Stimulated activated CD8-positive, alpha-beta memory T cell treated with anti-CD3 and anti-CD28 coated beads, Interleukin-15, amount 100 ng/mL, for 4 hours (primary cell): ENCODE data around the gene PLXND1.
A peak's percentile ranks its signal among the peaks of the same experiment; 100 is the strongest.
"Not testable (repeated sequence)": the region's sequence is repeated elsewhere in the genome, so short reads cannot be mapped to it uniquely, and the experiment has no call there.

Experiments used
- DNase-seq, 2 donors: peaks; one replicate each; pipeline ENCODE4 v3.0.0-alpha.2; 2020; ENCODE audit warnings: low read depth in 2 of 2

The PLXND1 gene

DNA sequence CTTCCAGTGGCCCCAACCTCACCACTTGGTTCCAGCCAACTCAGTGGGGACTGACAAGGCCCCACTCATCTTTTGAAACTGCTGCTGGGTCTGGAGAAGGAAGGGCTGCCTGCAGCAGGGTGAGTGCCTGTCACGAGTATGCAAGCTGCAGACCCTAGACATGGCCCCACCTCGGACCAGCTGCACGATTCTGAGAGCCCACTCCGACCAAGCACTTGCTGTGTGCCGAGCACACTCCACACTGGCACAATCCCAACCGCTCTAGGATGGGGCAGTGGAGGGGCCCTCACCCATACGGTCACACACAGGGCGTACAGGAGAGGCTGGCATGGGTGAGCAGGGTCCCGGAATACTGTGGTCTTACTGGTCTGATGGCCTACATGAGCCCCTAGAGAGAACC lies 8.0 kb upstream of the PLXND1 start:
- DNase-seq = no peak

DNA sequence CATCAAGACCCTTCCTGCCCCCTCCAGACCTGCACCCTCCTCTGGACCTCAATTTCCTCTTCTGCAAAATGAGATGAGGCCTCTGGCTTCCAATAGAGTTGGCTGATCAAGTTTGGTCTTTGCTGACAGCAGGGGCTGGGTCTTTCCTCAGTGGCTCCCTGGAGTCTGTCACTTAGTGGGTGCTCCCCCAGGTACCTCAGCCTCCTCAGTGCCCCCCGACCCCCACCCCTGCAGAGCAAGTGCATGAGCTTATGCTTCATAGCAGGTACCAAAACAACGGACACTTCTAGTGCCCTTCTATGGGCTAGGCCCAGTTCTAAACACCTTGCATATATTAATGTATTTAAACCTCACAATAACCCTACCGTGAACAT lies 6.9 kb upstream of the PLXND1 start:
- DNase-seq = no peak

DNA sequence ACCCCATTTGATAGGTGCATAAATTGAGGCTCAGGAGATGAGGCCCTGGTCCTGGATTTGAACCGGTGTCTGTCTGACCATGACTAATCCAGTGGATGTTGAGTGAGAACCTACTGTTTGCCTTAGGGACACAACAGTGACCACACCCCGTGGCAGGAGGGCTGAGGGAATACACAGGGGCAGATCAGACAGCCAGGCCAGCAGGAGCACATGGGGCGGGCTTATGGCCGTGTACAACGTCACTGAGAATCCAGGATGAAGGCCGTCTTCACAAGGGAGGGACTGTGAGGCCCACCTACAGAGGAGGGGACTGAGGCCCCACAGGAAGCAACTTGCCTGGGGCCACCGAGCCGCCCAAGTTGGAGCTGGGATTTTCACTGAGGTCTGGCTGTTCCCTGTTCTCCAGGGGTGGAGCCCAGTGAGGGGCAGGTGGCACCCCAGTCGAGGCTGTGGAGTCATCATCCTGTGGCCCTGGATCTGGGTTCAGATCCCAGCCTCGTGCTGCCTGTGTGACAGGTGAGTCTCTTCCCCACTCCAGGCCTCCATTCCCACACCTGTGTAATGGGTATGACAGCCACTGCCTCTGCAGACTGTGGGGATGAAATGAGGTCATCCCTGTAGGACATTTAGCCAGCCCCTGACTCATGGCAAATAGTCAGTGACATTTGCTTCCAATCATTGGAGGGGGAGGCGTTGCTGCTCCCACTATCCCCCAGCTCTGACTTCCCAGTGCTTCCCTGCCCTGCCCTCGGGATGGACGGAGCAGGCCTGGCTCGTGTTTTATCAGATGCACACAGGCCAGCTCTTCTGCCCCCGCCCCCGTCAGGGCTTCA lies 6.3 kb upstream of the PLXND1 start:
- DNase-seq = no peak

DNA sequence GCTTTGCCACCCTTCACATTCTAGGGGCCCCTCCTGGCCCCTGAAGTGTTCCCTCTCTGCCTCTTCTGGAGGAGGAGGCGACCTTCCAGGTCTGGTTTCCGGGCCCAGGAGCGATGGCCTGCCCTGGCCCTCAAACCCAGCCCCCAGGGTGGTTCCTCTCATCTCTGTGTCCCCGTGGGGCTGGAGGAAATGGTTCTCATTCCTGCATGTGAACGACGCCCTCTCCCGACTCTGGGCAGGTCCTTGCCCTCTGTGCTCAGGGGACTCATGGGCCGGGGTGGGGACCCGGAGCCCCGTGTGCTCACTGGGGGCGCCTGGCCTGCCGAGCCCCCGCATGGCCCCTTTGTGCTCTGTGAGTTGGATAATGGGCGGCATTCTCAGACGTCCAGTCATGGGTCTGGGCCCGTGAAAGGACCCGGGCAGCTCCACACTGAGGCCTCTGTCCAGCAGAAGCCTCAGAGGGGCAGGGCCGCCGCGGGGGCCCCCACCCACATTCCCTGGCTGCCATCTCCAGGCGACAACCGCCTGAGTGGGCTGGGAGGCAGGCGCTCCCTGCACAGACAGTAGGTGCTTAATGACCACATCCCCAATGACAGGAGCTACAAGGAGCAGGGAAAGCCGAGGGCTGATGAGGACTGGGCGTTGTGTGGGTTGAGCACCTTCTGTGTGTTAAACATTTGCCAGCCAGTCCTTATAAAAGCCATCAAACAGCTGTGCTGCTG lies 5.5 kb upstream of the PLXND1 start:
- DNase-seq = no peak

DNA sequence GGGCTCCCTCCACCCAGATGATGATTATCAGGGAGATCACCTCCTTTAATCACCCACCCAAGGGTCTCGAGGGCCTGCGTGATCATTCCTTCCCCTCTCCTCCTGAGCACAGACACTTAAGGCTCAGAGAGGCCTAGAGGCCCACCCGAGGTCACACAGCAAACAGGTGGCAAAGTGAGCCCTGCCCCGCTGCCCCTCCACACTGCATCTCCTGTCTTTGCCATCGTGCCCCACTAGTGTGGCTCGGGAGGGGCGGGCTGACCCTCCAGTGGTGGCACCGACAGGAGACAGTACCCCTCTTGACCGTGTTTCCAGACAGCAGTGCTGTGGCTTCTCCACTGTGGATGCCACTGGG lies 4.9 kb upstream of the PLXND1 start:
- DNase-seq = no peak

DNA sequence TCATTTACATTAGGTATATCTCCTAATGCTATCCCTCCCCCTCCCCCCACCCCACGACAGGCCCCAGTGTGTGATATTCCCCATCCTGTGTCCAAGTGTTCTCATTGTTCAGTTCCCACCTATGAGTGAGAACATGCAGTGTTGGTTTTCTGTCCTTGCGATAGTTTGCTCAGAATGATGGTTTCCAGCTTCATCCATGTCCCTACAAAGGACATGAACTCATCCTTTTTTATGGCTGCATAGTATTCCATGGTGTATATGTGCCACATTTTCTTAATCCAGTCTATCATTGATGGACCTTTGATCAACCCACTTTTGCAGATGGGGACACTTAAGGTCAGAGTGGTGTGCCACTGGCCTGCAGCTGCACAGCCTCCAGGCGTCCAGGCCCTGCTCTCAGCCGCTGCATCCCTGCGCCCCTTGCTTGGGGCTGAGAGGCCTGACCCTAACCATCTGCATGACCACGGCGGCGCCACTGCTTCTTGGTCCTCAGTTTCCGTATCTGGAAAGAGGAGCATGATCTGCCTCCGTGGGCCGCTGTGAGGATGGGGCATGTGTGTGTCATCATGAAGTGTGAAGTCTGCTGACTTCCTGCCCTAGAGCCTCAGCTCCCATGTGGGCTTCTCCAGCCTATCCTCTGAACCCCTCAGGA lies 4.4 kb upstream of the PLXND1 start:
- not testable (repeated sequence) for DNase-seq

DNA sequence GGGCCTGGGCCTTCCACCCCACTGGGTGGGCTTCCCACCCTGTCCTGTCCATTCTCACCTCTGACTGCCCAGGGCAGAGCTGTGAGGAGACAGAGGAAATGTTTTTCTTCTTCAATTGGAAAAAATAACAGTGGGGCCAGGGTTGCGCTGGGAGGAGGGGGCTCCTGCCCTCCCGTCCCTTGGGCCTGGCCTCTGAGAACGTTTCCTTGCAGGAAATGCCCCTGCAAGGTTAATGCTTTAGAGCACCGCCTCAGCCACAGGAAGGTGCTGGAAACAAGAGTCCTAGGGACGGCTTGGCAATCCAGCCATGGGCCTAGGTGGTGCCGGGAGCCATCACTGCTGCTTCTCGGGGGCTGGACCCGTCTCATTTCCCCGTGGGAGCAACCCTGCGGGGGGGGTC lies 3.8 kb upstream of the PLXND1 start:
- no peak for DNase-seq

DNA sequence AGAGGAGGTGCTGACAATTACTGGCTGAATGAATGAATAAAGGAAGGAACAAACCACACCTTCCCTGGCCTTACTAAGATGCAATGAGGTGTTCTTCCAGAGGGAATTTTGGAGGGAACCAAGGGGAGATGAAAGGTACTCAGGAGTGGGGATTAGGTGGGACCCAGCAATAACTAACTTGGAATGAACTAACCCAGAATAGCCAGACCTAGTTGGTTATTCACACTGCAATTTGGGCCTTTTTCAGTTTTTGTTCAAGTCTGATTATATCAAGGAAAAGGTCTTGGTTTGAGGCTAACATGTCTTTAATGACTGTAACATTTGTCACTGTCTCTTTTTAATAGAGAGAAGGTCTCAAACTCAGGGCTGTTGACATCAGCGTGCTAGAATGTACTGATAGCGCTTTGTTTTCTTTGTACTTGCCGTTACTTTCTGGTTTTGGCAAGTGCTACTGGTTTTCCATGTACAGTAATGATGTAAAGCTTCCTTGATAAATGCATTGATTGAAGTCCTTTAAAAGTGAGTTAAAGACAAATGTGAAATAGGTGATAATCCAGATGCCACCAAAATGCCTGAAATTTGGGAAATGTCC lies 3.2 kb upstream of the PLXND1 start:
- no peak for DNase-seq

DNA sequence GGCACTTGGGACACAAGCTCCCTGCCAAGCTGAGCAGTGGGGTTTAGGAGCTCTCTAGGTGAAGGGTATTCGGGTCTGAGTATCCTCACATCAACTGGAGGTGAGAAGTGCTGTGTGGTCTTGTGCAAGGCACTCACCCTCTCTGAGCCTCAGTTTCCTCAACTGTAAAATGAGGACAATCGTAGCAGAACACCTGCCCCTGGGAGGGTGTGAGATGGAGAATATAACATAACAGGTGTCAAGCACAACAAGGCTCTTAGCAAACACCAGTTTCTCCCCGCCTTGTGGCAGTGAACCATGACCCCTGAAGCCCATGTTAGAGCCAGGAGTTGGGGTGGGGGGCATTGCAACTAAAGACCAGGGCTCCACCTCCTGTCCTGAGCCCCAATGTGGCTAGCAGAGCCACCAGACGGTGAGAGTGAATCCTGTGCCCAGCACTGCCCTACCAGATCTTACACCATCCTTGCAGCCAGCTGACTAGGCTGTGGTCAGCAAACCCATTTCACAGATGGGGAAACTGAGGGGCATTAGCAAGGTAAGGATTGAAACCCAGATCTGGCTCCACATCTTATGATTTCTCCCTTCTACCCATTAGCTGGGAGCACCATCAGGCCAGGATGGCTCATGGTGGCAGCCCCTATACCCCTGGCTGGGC lies 2.6 kb upstream of the PLXND1 start:
- DNase-seq = no peak

DNA sequence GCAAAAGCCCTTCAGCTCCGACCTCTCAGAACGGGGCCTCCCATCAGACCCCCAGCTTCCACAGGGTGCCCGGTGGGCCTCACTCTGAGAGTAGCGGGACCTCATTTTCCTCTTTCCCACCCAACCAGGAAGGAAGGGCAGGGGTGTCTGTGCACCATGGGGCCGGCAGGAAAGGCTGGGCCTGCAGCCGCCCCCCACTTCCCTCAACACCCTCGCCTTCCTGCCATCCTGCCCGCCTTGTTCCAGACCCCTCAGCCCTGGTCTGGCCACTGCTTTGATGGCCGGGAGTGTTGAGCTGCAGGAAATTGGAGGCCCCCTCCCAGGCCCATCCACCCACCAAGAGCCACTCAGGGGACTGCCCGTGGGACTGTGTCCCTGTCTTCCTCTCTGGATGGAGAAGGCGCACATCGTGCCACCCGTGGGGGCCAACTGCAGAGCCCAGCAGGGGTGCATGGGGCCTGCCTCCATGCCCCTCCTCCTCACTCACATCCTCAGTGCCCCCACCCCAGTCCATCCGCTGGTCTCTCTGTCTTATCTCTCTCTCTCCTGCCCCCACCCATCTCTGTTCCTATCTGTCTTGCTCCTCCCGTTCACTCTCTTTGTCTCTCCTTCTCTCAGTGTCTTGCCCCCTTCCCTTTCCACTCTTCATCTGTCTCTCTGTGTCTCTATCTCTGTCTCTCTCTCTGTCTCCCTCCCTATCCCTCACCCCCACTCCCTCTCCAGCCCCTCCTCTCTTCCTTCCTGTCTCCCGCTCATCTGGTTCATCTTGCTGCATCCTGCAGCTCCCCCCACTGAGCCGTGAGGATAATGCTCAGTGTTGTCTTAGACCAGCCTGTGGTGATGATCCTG lies 1.8 kb upstream of the PLXND1 start:
- no peak for DNase-seq

DNA sequence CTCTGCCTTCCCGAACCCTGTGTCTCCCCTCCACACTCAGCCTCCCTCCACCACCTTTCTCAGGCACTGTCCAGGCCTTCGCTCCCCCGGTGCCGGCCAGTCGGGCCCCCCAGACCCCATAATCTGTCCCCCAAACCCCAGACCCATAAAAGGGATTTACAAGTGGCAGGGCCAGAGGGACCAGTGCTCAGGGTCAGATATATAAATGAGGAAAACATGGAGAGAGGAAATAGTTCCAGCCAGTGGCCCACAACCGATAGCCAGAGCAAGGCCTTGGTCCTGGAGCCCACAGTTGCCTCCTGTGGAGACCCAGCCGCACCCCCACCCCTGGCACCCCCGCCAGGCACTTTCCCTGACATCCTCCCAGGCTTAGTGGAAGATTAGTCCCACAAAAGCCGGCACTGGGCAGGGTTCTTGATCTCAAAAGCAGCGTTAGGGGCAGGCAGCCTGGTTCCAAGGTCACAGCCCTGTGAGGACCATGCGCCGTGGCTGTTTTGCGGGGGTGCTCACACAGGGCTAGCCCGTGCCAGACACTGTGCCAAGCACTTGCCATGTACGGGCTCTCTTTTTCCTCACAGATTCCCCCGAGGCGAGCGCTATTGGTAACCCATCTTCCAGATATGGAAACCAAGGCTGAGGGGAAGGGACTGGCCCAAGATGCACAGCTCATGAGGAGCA lies 1.1 kb upstream of the PLXND1 start:
- DNase-seq = no peak

DNA sequence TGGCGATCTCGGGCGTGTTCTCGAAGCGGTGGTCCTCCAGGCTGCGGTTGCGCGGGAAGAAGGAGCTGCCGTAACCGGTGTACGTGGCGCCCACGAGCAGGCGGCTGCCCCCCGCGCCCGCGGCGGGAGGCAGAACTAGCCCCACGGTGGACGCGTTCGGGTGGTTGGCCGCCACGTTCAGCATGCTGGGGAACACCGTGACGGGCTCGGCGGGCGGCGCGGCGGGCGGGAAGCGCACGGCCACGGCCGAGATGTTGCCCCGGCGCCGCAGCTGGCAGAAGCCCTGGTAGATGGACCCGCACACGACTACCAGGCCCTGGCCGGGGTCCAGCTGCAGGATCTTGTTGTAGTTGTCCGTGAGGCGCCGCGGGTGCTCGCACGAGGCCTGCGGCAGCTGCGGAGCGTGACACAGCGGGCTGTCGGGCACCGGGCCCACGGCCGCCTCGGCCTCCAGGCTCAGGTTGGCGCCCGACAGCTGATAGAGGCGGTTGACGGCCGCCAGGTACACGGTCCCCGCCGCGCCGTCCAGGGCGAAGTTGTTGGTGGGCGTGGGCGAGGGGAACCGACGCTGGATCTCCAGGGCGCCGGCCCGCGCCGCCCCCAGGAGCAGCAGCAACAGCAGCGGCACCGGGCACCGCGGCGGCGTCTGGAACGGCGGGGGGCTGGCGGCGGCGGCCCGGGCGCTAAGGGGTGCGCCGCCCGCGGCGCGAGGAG lies 397 bp downstream of the PLXND1 start:
- peak in 1 of 2 donors; percentile 10 for DNase-seq

DNA sequence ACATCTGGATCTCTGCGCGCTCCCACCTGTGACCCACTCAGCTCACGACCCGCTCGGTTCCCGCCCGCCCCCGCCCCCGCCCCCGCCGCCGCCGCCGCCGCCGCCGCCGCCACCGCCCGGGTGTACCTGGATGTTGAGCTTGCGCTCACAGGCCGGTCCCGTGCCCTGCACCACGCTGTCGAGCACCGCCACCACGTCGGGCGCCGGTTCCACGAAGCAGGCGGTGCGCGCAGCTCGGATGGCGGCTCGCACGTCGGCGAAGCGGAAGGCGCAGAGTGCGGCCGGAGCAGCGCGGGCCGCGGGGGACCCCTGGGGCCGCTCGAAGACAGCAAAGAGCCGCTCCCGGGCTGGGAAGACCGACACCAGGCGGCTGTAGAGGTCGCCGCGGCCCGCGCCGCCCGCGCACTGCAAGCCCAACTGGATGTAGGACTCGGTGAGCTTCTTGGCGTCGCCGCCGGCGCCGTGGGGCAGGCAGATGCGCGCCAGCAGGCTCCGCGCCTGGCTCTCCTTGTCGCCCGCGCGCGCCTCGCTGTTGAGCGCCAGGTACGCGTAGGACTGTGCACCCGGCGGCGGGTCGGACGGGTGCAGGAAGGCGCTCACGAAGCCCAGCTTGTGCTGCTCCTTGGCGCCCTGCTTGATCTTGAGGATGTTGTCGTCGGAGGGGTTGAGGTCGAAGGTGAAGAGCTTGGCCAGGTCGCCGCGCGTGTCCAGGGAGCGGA lies 1.1 kb downstream of the PLXND1 start:
- DNase-seq = peak in 1 of 2 donors; percentile 16

DNA sequence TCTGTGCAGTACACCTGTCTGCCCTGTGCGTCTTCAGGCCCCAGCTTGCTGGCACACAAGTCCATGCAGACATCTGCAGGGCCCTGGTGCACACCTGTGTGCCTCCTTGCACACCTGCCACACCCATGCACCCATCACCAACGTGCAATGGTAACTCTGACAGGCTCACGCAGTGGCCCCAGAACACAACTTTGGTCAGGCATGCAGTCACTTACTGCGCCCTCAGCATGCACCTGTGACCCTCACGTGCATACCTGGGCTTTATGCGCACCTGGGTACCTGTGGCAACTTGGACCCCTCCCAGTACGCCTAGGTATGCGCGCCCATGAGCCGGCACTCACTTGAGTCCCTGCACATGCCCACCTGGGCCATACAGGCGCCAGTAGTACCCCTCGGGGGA lies 1.7 kb downstream of the PLXND1 start:
- DNase-seq = no peak

DNA sequence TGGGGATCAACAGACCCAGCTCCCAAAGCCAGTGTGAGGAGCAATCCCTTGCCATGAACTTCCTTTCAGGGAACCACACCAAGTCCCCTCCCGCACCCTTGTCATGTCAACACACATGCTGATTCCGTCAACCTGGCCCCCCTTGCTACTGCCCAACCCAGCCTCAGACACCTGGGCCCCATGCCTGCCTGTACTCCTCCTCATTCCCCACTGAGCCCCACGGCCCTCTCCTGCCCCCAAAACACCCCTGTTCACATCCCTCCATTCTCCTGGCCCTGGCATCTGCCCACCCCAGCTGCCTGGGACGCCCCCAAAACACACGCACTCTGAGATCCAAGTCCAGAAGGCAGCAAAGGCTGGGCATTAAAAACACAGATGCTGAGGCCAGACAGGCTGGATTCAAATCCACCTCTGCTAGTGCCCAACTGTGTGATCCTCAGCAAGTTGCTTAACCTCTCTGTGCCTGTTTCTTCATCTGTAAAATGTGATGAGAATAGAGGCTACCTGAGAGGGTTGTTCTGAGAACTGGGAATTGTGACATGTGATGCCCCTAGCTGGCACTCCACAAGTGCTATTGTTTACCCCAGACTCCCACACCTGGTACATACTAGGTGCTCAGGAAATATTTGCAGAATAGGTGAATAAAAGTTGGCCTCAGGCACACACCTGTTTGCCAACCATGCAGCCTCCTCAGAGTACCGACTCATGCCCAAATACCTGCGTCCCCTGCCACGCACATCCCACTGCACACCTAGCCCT lies 2.3 kb downstream of the PLXND1 start:
- DNase-seq = no peak

DNA sequence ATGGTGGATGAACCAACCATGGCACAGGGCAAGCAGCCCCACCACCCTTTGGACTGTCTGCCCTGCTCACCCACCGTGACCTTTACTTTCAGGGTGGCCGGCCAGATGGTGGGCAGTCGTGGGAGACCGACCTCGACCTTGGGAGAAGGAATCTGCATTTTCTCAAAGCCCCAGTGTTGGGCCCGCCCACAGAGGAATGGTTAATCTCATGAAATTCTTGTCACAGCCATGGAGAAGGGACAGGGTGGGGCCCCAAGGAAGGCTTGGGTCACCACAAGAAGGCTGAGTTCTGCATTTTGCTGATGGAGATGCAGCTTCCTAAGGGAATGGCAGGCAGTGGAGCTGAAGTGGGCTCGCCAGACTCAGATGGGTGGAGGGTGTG lies 2.9 kb downstream of the PLXND1 start:
- DNase-seq = no peak

DNA sequence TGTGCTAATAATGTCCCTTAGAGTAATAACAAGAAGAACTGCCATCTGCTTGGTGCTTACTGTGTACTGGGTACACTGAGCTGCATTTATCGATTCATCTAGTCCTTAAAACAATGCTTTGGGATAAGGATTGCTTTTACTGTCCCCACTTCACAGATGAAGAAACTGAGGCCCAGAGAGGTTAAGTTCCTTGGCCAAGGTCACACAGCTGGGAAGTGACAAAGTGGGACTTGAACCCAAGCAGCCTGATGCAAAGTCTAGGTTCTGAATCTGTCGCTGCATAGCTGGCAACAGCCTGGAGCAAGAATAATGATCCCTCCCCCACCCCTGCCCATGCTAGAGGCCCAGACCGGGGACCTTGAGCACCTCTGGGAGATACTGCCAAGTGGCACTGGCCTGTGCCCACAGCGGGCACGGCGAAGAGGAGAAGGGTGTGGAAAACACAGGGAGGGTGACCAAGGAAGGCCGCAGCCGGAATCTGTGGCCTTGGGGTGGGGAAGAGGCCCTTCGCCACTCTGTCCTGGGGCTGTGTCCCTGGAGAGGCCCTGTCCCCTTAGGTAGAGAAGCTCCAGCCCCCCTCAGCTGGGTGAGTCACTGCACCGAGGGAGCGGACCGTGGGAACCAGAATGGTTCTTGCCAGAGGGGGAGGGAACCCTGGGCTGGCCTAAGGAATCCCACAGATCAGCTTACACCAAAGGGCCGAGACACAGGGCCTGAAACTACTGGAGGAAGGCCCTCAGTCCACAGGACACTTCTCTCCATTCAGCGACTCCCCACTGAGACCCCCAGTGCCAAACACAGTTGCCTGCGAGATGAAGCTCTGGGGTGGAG lies 3.5 kb downstream of the PLXND1 start:
- DNase-seq = no peak

DNA sequence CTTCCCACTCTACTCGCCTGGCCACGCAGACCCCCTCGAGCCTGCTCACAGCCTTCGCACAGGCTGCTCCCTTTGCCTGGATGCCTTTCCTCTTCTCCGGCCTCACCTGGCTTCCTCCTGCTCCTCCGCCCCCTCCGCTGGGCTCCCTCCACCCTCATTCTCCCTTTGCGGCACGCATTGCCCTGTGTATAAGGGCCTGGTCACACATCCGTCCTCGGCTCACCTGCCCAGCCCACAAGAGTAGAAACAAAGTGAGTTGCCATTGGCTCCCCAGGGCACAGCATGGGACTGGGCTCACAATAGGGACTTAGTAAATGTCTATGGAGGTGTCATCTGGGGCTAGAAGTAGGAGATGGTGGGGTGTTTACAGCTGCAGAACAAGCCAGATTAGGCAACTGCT lies 4.2 kb downstream of the PLXND1 start:
- no peak for DNase-seq
